Activated CD4-positive, alpha-beta T cell treated with anti-CD3 and anti-CD28 coated beads, Interleukin-2, amount 50 U/mL, for 24 hours (primary cell): ENCODE data around the gene ATP11A.
A peak's percentile ranks its signal among the peaks of the same experiment; 100 is the strongest.

Experiments used
- DNase-seq, 2 donors: peaks; one replicate each; pipeline ENCODE4 v3.0.0-alpha.2; 2020; ENCODE audit warnings: low read depth in 1 of 2, low spot score in 1 of 2

Gene ATP11A

GRCh38 chr13:112741185-112741755 is 51.4 kb downstream of the ATP11A start:
- no peak for DNase-seq

DNA sequence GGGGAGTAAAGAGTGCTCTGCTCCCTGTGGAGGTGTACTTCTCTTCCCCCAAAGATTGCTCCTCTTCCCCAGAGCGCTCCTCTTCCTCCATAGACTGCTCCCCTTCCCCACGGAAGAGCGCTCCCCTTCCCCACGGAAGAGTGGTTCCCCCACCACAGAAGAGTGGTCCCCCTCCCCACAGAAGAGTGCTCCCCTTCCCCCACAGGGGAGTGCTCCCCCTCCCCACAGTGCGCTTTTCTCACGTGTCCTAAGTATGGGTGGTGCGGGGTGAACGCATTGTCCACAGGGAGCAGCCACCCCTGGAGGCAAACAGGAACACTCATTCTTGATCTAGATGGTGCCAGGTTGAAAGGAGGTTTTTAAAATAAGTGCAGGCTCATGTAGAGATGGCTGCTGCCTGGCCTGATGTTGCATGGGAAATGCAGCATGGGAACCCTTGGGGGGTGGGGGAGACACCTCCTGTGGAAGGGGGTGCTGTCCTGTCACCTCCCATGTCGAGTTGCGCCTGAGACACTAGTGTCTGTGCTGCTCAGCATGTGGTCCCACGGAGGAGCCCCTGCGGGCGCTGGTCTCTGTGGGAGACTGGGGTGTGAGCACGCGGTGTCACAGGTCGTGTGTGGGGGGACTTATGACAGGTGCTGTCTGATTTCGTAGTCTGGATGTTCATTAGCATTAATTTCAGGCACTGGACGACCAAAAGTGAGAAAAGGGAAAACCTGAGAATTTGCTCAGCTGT is 52.2 kb downstream of the ATP11A start:
- no peak for DNase-seq

DNA sequence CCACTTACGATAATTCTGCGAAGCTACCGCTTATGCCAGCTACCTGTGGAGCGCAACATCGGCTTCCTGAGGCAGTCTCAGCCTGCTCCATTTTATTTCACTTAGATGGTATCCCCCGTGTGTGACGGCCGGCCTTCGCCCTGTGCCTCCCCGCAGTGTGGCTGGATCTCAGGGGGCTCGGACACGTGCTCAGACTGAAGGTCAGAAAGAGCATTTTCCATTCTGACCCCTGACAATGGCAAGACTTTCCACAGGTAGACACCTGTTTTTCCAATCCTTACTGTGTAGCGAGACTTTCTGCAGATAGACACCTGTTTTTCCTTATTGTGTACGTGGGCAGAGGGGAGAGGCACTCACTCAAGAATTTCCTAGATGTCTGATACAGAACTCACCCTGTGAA is 52.7 kb downstream of the ATP11A start:
- no peak for DNase-seq

DNA sequence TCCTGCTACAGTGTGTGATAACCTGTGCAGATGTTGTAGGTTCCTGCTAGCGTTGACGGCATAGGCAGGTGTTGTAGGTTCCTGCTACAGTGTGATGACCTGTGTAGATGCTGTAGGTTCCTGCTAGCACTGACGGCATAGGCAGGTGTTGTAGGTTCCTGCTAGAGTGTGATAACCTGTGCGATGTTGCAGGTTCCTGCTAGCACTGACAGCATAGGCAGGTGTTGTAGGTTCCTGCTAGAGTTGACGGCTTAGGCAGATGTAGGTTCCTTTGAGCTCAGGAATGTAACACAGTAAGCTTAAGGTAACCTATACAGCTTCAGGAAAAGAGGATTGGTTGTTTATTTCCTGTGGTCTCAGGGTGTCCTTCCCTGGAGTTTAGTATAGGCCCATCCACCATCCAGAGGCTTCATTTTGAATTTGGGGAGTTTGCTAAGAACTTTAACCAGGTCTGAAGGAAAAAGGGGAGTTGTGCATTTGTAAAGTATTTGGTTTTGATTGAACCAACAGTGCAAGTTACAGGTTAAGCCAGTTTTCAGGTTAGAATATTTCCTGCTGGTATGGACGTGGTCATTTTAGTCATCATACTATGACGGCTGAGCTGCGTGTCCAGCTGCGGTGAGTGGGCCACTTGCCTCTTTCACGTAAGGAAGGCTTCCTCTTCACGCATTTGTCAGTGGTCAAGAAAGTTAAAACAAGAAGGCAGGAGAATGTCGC is 53.8 kb downstream of the ATP11A start:
- no peak for DNase-seq

- DNase-seq, result no peak
These were observed 54.6 kb downstream of the ATP11A start for GRCh38 chr13:112744168-112745021.

DNA sequence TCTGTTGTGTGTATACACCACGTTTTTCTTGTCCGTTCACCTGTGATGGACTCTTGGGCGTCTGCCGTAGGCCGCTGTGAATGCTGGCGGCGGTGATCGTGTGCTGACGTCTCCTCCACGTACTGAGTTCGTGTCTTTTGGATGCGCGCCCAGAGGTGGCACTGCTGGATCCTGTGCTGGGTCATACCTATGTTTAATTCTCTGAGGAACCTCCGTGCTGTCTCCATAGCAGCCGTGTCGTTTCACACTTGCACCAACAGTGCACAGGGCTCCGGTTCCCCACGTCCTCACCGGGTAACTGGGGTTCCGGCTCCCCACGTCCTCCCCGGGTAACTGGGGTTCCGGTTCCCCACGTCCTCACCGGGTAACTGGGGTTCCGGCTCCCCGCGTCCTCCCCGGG is 56.2 kb downstream of the ATP11A start:
- DNase-seq, result no peak

DNA sequence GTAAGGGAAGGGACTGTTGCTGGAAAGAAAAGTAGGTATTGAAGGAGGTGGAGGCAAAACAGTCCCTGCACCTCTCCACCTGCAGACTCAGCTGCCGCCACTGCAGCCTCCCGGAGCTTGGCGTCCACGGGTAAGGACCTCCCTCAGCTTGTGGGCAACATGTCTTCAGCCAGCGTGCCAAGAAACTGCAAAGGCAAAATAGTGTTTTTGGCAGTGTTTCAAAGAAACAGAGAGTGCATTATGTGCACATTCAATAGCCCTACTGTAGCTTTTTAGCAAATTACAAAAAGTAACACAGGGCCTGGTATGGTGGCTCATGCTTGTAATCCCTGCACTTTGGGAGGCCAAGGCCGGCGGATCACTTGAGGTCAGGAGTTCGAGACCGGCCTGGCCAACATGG is 57.4 kb downstream of the ATP11A start:
- no peak for DNase-seq

DNA sequence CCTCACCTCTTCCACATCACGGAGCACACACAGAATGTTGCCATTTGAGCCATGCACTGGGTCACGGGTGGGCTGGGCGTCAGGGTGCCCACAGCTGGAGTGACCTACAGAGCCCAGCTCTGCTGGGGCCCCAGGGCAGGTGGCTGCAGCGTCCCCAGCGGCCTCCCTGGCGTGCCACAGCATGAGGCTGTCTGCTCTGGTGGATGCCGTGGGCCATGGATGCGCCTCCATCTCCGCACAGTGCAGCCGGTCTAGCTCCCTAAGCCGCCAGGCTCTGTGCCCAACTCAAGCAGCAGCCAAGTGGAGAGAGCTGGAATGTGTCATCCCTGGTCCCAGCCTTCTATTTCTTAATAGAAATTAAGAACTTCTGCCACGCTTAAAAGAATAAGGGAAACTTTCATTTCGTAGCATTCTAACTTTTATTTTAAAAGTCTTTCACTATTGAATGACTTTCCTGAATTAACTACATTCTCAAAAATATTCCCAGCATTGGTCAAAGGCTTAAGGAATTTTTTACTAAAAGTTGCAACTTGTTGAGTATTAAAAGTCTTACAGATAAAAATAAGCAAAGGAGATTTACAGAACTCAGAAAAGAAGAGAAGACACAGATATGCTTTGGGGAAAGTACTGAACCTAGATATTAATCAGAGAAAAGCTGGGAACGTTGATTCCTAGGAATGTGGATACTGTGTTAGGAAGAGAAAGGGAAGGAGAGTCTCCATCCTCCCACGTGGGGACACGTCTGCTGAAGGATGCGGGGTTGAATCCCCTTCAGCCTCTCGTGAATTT is 59.3 kb downstream of the ATP11A start:
- no peak for DNase-seq

GRCh38 chr13:112750570-112750969 is 60.7 kb downstream of the ATP11A start:
- no peak for DNase-seq

DNA sequence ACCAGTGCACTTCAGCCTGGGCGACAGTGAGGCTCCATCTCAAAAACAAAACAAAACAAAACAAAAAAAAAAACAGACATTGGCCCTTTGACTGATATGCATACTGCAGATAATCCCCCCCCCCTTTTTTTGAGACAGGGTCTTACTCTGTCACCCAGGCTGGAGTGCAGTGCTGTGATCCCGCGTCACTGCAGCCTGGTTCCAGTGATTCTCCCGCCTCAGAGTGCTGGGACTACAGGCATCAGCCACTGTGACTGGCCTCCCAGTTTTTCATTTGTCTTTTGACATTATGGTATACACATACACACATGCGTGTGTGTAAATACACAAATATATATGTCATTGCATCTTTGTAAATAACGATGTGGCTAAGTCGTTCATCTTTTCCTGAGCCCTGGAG is 61.8 kb downstream of the ATP11A start:
- DNase-seq, result no peak

- no peak for DNase-seq
These were observed 62.4 kb downstream of the ATP11A start for GRCh38 chr13:112752211-112752610.

GRCh38 chr13:112752711-112753541 is 63.1 kb downstream of the ATP11A start:
- peak in 1 of 2 donors; percentile 5 for DNase-seq

- DNase-seq, result no peak
These were observed 64.0 kb downstream of the ATP11A start for GRCh38 chr13:112753833-112754232.

- DNase-seq, result no peak
These were observed 64.6 kb downstream of the ATP11A start for GRCh38 chr13:112754281-112755025.

DNA sequence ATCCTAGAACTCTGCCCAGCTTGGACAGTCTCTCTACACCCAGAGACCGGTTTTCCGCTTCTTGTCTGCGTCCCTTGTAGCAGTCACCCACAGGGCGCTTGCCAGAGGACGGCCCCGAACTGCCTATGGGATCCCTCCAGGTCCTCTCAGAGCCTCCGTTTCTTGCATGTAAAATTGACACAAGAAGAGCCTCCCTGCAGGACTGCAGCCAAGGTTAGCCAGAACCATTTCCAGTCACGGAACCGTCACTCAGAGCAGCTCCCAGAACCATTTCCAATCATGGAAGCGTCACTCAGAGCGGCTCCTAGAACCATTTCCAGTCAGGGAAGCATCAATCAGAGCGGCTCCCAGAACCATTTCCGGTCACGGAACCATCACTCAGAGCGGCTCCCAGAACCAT is 65.5 kb downstream of the ATP11A start:
- DNase-seq, result no peak

- no peak for DNase-seq
These were observed 66.2 kb downstream of the ATP11A start for GRCh38 chr13:112756081-112756480.

- DNase-seq, result no peak
These were observed 66.7 kb downstream of the ATP11A start for GRCh38 chr13:112756511-112756966.

GRCh38 chr13:112756967-112757758 is 67.3 kb downstream of the ATP11A start:
- no peak for DNase-seq
